WTC11 (cell line): ENCODE data around the gene IRS1. TPM values are rescaled to one million over a fixed set of nuclear protein-coding genes. Genes with fewer than 3 reads are reported as not detected.

ENCODE experiments used
- ATAC-seq: fragments of 200-7000 bp; cut with Tn5 transposase; 2 replicates; pipeline ENCODE4 v1.10.0; 2021; ENCODE audit warnings: mild to moderate bottlenecking, moderate library complexity
- CTCF ChIA-PET: fragments of 300-600 bp; sonication (Branson Sonifier 250); formaldehyde crosslinking; loops from one replicate; lab custom pipeline; 2021; ENCODE audit warnings: antibody characterized with exemption; lab: Charles Lee
- POLR2A ChIA-PET: fragments of 350-600 bp; sonication (Branson Sonifier 250); formaldehyde crosslinking; loops from one replicate; lab custom pipeline; 2021; ENCODE audit warnings: antibody characterized with exemption; lab: Charles Lee
- DNase-seq: peaks from one replicate; pipeline ENCODE4 v3.0.0; 2021; ENCODE audit warnings: low spot score
- H3K27ac Mint-ChIP-seq: 2 replicates; pipeline ENCODE4 v1.8.0; 2021; ENCODE audit warnings: mixed read lengths
- H3K27me3 Mint-ChIP-seq: 2 replicates; pipeline ENCODE4 v1.8.0; 2021; ENCODE audit warnings: low read depth, mild to moderate bottlenecking, moderate library complexity, mixed read lengths
- H3K36me3 Mint-ChIP-seq: 2 replicates; pipeline ENCODE4 v1.8.0; 2021; ENCODE audit warnings: mixed read lengths
- H3K4me1 Mint-ChIP-seq: 2 replicates; pipeline ENCODE4 v1.8.0; 2022; ENCODE audit warnings: mixed read lengths
- H3K4me3 Mint-ChIP-seq: 2 replicates; pipeline ENCODE4 v1.8.0; 2021; ENCODE audit warnings: mild to moderate bottlenecking, moderate library complexity, mixed read lengths
- H3K9me3 Mint-ChIP-seq: 2 replicates; pipeline ENCODE4 v1.8.0; 2021; ENCODE audit warnings: mixed read lengths
- GTF2I ChIP-seq: fragments of 250-450 bp; sonication (Bioruptor Pico); conservative IDR thresholded peaks from 2 replicates; pipeline ENCODE4 v1.4.0; 2021; ENCODE audit warnings: mild to moderate bottlenecking
- NFE2L1 ChIP-seq: sonication (generic); formaldehyde crosslinking; IDR thresholded peaks from 2 replicates; pipeline ENCODE4 v1.8.1; 2023; ENCODE audit warnings: missing genetic modification reagents
- RELA ChIP-seq: sonication (generic); formaldehyde crosslinking; IDR thresholded peaks from 2 replicates; pipeline ENCODE4 v1.8.1; 2022; ENCODE audit warnings: missing genetic modification reagents, mild to moderate bottlenecking, borderline replicate concordance
- total RNA-seq: library from RNA; stranded (reverse); gene quantifications from 3 replicates; pipeline ENCODE4 v1.2.3, GENCODE V29; 2021
- TF ChIP-seq, protein P1 (sequence below): fragments of 250-450 bp; sonication (Bioruptor Pico); IDR thresholded peaks from 2 replicates; pipeline ENCODE4 v2.1.2; 2022; ENCODE audit warnings: mild to moderate bottlenecking, moderate library complexity
- TF ChIP-seq, protein P2 (sequence below): fragments of 250-450 bp; sonication (Bioruptor Pico); IDR thresholded peaks from 2 replicates; pipeline ENCODE4 v1.9.0; 2021; ENCODE audit warnings: mild to moderate bottlenecking
- TF ChIP-seq, protein P3 (sequence below): sonication (generic); formaldehyde crosslinking; conservative IDR thresholded peaks from 2 replicates; pipeline ENCODE4 v1.8.1; 2023; ENCODE audit warnings: mild to moderate bottlenecking, low read depth, missing genetic modification reagents, moderate library complexity
- TF ChIP-seq, protein P4 (sequence below): fragments of 250-450 bp; sonication (Bioruptor Pico); IDR thresholded peaks from 2 replicates; pipeline ENCODE4 v1.9.0; 2021; ENCODE audit warnings: mild to moderate bottlenecking
- TF ChIP-seq, protein P5 (sequence below): sonication (generic); formaldehyde crosslinking; IDR thresholded peaks from 2 replicates; pipeline ENCODE4 v1.8.0; 2022; ENCODE audit warnings: mild to moderate bottlenecking, missing genetic modification reagents

Gene IRS1
- total RNA-seq, 1 experiment from 2014 or later, result 22.9 TPM

DNA sequence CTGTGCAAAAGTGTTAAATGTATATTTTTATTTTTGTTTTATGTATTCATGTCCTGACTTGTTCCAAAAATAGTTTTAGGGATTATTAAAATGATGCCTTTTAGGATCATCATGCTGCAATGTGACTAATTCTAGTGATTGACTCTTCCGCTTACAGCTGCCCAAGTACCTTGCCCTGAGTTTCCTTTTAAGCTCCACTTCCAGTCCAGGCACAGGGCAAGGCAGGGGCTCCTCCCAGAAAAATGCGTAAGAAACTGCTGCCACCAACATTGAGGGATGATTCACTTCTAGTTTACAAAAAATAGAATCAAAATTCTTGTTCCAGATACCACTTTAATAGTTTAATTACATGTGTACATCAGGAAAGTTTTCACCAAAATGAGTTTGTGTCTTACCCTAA is 116.4 kb downstream of the IRS1 start:
- H3K4me3 Mint-ChIP-seq, result no peak overlapping the region

More for the DNA sequence above, 116.4 kb downstream of the IRS1 start:
- Mint-ChIP-seq H3K9me3 (peaks cover 7% of the 10 kb centered on the region), H3K27ac (no peak overlapping the region)
- POLR2A ChIA-PET, result interaction anchor here (0.6 kb wide), 1 partner anchor 112 kb away, joined by 4 read pairs; no protein-coding TSS in a partner anchor
- TF ChIP-seq, protein P1, sequence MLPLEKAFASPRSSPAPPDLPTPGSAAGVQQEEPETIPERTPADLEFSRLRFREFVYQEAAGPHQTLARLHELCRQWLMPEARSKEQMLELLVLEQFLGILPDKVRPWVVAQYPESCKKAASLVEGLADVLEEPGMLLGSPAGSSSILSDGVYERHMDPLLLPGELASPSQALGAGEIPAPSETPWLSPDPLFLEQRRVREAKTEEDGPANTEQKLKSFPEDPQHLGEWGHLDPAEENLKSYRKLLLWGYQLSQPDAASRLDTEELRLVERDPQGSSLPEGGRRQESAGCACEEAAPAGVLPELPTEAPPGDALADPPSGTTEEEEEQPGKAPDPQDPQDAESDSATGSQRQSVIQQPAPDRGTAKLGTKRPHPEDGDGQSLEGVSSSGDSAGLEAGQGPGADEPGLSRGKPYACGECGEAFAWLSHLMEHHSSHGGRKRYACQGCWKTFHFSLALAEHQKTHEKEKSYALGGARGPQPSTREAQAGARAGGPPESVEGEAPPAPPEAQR (CRISPR knock-in tag), result no peak
- TF ChIP-seq, protein P2, sequence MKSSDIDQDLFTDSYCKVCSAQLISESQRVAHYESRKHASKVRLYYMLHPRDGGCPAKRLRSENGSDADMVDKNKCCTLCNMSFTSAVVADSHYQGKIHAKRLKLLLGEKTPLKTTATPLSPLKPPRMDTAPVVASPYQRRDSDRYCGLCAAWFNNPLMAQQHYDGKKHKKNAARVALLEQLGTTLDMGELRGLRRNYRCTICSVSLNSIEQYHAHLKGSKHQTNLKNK, result no peak
- TF ChIP-seq, protein P3, sequence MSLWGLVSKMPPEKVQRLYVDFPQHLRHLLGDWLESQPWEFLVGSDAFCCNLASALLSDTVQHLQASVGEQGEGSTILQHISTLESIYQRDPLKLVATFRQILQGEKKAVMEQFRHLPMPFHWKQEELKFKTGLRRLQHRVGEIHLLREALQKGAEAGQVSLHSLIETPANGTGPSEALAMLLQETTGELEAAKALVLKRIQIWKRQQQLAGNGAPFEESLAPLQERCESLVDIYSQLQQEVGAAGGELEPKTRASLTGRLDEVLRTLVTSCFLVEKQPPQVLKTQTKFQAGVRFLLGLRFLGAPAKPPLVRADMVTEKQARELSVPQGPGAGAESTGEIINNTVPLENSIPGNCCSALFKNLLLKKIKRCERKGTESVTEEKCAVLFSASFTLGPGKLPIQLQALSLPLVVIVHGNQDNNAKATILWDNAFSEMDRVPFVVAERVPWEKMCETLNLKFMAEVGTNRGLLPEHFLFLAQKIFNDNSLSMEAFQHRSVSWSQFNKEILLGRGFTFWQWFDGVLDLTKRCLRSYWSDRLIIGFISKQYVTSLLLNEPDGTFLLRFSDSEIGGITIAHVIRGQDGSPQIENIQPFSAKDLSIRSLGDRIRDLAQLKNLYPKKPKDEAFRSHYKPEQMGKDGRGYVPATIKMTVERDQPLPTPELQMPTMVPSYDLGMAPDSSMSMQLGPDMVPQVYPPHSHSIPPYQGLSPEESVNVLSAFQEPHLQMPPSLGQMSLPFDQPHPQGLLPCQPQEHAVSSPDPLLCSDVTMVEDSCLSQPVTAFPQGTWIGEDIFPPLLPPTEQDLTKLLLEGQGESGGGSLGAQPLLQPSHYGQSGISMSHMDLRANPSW (CRISPR knock-in tag), result no peak
- TF ChIP-seq, protein P4, sequence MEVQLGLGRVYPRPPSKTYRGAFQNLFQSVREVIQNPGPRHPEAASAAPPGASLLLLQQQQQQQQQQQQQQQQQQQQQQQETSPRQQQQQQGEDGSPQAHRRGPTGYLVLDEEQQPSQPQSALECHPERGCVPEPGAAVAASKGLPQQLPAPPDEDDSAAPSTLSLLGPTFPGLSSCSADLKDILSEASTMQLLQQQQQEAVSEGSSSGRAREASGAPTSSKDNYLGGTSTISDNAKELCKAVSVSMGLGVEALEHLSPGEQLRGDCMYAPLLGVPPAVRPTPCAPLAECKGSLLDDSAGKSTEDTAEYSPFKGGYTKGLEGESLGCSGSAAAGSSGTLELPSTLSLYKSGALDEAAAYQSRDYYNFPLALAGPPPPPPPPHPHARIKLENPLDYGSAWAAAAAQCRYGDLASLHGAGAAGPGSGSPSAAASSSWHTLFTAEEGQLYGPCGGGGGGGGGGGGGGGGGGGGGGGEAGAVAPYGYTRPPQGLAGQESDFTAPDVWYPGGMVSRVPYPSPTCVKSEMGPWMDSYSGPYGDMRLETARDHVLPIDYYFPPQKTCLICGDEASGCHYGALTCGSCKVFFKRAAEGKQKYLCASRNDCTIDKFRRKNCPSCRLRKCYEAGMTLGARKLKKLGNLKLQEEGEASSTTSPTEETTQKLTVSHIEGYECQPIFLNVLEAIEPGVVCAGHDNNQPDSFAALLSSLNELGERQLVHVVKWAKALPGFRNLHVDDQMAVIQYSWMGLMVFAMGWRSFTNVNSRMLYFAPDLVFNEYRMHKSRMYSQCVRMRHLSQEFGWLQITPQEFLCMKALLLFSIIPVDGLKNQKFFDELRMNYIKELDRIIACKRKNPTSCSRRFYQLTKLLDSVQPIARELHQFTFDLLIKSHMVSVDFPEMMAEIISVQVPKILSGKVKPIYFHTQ (CRISPR knock-in tag), result no peak
- no peak for TF ChIP-seq GTF2I (CRISPR knock-in tag)
- TF ChIP-seq, protein P5, sequence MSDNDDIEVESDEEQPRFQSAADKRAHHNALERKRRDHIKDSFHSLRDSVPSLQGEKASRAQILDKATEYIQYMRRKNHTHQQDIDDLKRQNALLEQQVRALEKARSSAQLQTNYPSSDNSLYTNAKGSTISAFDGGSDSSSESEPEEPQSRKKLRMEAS (CRISPR knock-in tag), result no peak
- TF ChIP-seq RELA (CRISPR knock-in tag), result no peak
- TF ChIP-seq NFE2L1, result no peak
- TF ChIP-seq, all 79 proteins: peak for 0
- Mint-ChIP-seq H3K27me3 (no peaks in the 10 kb centered on the region), H3K4me1 (peaks cover 13% of the 10 kb centered on the region; the same call in 1 of the 2 replicates), H3K36me3 (no peaks in the 10 kb centered on the region)
- CTCF ChIA-PET, result interaction anchor here (1.0 kb wide), 1 partner anchor 116 kb away, joined by 5 read pairs; the partner anchor contains the start of gene IRS1
- DNase-seq, result no peak
- no peak for ATAC-seq

Other genes with a start within 250 kb of the IRS1 start
- 20.5 to 26.8 TPM (median 25.7 TPM) in 3 replicates for gene RHBDD1, start 36.2 kb upstream of the IRS1 start, total RNA-seq